Right renal pelvis (tissue), 4 donors: Measurements from ENCODE around the gene THSD4. TPM values are rescaled to one million over a fixed set of nuclear protein-coding genes. Genes with fewer than 3 reads are reported as not detected.

Experiments used
- DNase-seq, 4 donors: peaks; one replicate each; pipeline ENCODE4 v3.0.0-alpha.2; 2013; ENCODE audit warnings: low read depth in 4 of 4, low spot score in 3 of 4, missing footprints in 1 of 4
- polyA plus RNA-seq, 4 donors: library from polyadenylated mRNA; unstranded; fragments of 120-200 nt; gene quantifications; one replicate each; pipeline ENCODE4 v1.2.1, GENCODE V29; 2013; ENCODE audit not compliant: insufficient read length in 4 of 4

The THSD4 gene
- polyA plus RNA-seq, 4 donors, result 32.7 to 45.9 (median 35.6) TPM

GRCh38 chr15:71215126-71215894, 100.0 kb downstream of the THSD4 start:
- DNase-seq, result no peak

- no peak for DNase-seq
Measured at GRCh38 chr15:71218272-71218805, 103.1 kb downstream of the THSD4 start.

- no peak for DNase-seq
Measured at GRCh38 chr15:71219101-71219500, 103.8 kb downstream of the THSD4 start.

GRCh38 chr15:71219645-71220044, 104.4 kb downstream of the THSD4 start:
- no peak for DNase-seq

- no peak for DNase-seq
Measured at GRCh38 chr15:71220828-71221227, 105.6 kb downstream of the THSD4 start.

- DNase-seq, result no peak
Measured at GRCh38 chr15:71221417-71221816, 106.1 kb downstream of the THSD4 start.

GRCh38 chr15:71223516-71223915, 108.2 kb downstream of the THSD4 start:
- DNase-seq, result no peak

- DNase-seq, result no peak
Measured at GRCh38 chr15:71224024-71224423, 108.8 kb downstream of the THSD4 start.

- no peak for DNase-seq
Measured at GRCh38 chr15:71225851-71226250, 110.6 kb downstream of the THSD4 start.

- no peak for DNase-seq
Measured at GRCh38 chr15:71226536-71227455, 111.5 kb downstream of the THSD4 start.

GRCh38 chr15:71228403-71228802, 113.1 kb downstream of the THSD4 start:
- DNase-seq, result no peak

GRCh38 chr15:71230303-71230702, 115.0 kb downstream of the THSD4 start:
- DNase-seq, result no peak

- DNase-seq, result no peak
Measured at GRCh38 chr15:71231758-71232157, 116.5 kb downstream of the THSD4 start.

GRCh38 chr15:71232411-71232810, 117.1 kb downstream of the THSD4 start:
- DNase-seq, result no peak

GRCh38 chr15:71237456-71238188, 122.4 kb downstream of the THSD4 start:
- no peak for DNase-seq

GRCh38 chr15:71238926-71239325, 123.7 kb downstream of the THSD4 start:
- DNase-seq, result no peak

- no peak for DNase-seq
Measured at GRCh38 chr15:71239592-71240364, 124.5 kb downstream of the THSD4 start.

GRCh38 chr15:71242292-71242691, 127.0 kb downstream of the THSD4 start:
- DNase-seq, result no peak

- DNase-seq, result no peak
Measured at GRCh38 chr15:71244250-71244649, 129.0 kb downstream of the THSD4 start.

- DNase-seq, result no peak
Measured at GRCh38 chr15:71245588-71245987, 130.3 kb downstream of the THSD4 start.
